WTC11 (cell line): ENCODE measurements around the gene SETD1A. TPM values are rescaled to one million over a fixed set of nuclear protein-coding genes. Genes with fewer than 3 reads are reported as not detected.

ENCODE experiments used
- ATAC-seq: fragments of 200-7000 bp; cut with Tn5 transposase; 2 replicates; pipeline ENCODE4 v1.10.0; 2021; ENCODE audit warnings: mild to moderate bottlenecking, moderate library complexity
- CTCF ChIA-PET: fragments of 300-600 bp; sonication (Branson Sonifier 250); formaldehyde crosslinking; loops from one replicate; lab custom pipeline; 2021; ENCODE audit warnings: antibody characterized with exemption; lab: Charles Lee
- POLR2A ChIA-PET: fragments of 350-600 bp; sonication (Branson Sonifier 250); formaldehyde crosslinking; loops from one replicate; lab custom pipeline; 2021; ENCODE audit warnings: antibody characterized with exemption; lab: Charles Lee
- DNase-seq: peaks from one replicate; pipeline ENCODE4 v3.0.0; 2021; ENCODE audit warnings: low spot score
- H3K27ac Mint-ChIP-seq: 2 replicates; pipeline ENCODE4 v1.8.0; 2021; ENCODE audit warnings: mixed read lengths
- H3K27me3 Mint-ChIP-seq: 2 replicates; pipeline ENCODE4 v1.8.0; 2021; ENCODE audit warnings: low read depth, mild to moderate bottlenecking, moderate library complexity, mixed read lengths
- H3K36me3 Mint-ChIP-seq: 2 replicates; pipeline ENCODE4 v1.8.0; 2021; ENCODE audit warnings: mixed read lengths
- H3K4me1 Mint-ChIP-seq: 2 replicates; pipeline ENCODE4 v1.8.0; 2022; ENCODE audit warnings: mixed read lengths
- H3K4me3 Mint-ChIP-seq: 2 replicates; pipeline ENCODE4 v1.8.0; 2021; ENCODE audit warnings: mild to moderate bottlenecking, moderate library complexity, mixed read lengths
- H3K9me3 Mint-ChIP-seq: 2 replicates; pipeline ENCODE4 v1.8.0; 2021; ENCODE audit warnings: mixed read lengths
- ELF4 ChIP-seq: sonication (generic); formaldehyde crosslinking; IDR thresholded peaks from 2 replicates; pipeline ENCODE4 v1.8.1; 2022; ENCODE audit warnings: low read depth, mild to moderate bottlenecking, moderate library complexity, missing genetic modification reagents
- FOXK1 ChIP-seq: sonication (generic); formaldehyde crosslinking; IDR thresholded peaks from 2 replicates; pipeline ENCODE4 v1.8.0; 2022; ENCODE audit warnings: mild to moderate bottlenecking, moderate library complexity, missing genetic modification reagents
- FOXP1 ChIP-seq: sonication (generic); formaldehyde crosslinking; IDR thresholded peaks from 2 replicates; pipeline ENCODE4 v1.8.0; 2022; ENCODE audit warnings: missing genetic modification reagents, mild to moderate bottlenecking, moderate library complexity, borderline replicate concordance
- RELA ChIP-seq: sonication (generic); formaldehyde crosslinking; IDR thresholded peaks from 2 replicates; pipeline ENCODE4 v1.8.1; 2022; ENCODE audit warnings: missing genetic modification reagents, mild to moderate bottlenecking, borderline replicate concordance
- SP1 ChIP-seq: sonication (generic); formaldehyde crosslinking; conservative IDR thresholded peaks from 2 replicates; pipeline ENCODE4 v1.8.1; 2022; ENCODE audit warnings: missing genetic modification reagents
- TP53 ChIP-seq: sonication (generic); formaldehyde crosslinking; IDR thresholded peaks from 2 replicates; pipeline ENCODE4 v1.8.1; 2023; ENCODE audit warnings: mild to moderate bottlenecking, missing genetic modification reagents
- ZNF219 ChIP-seq: sonication (generic); formaldehyde crosslinking; IDR thresholded peaks from 2 replicates; pipeline ENCODE4 v1.8.0; 2023; ENCODE audit warnings: missing genetic modification reagents, mild to moderate bottlenecking, borderline replicate concordance
- ZNF423 ChIP-seq: fragments of 250-450 bp; sonication (Bioruptor Pico); IDR thresholded peaks from 2 replicates; pipeline ENCODE4 v2.1.2; 2022; ENCODE audit warnings: mild to moderate bottlenecking, moderate library complexity
- total RNA-seq: library from RNA; stranded (reverse); gene quantifications from 3 replicates; pipeline ENCODE4 v1.2.3, GENCODE V29; 2021
- TF ChIP-seq, protein P1 (sequence below): sonication (generic); formaldehyde crosslinking; IDR thresholded peaks from 2 replicates; pipeline ENCODE4 v1.8.1; 2022; ENCODE audit warnings: low read depth, missing genetic modification reagents, borderline replicate concordance
- TF ChIP-seq, protein P2 (sequence below): fragments of 250-450 bp; sonication (Bioruptor Pico); IDR thresholded peaks from 2 replicates; pipeline ENCODE4 v2.1.2; 2022; ENCODE audit warnings: mild to moderate bottlenecking, moderate library complexity
- TF ChIP-seq, protein P3 (sequence below): sonication (generic); formaldehyde crosslinking; IDR thresholded peaks from 2 replicates; pipeline ENCODE4 v1.8.1; 2023; ENCODE audit warnings: mild to moderate bottlenecking, missing genetic modification reagents, borderline replicate concordance
- TF ChIP-seq, protein P4 (sequence below): sonication (generic); formaldehyde crosslinking; IDR thresholded peaks from 2 replicates; pipeline ENCODE4 v1.8.1; 2023; ENCODE audit warnings: mild to moderate bottlenecking, moderate library complexity, missing genetic modification reagents
- TF ChIP-seq, protein P5 (sequence below): sonication (generic); formaldehyde crosslinking; IDR thresholded peaks from 2 replicates; pipeline ENCODE4 v1.8.0; 2022; ENCODE audit warnings: mild to moderate bottlenecking, missing genetic modification reagents

Gene SETD1A
- total RNA-seq, 1 experiment from 2014 or later: 31.1 TPM

DNA sequence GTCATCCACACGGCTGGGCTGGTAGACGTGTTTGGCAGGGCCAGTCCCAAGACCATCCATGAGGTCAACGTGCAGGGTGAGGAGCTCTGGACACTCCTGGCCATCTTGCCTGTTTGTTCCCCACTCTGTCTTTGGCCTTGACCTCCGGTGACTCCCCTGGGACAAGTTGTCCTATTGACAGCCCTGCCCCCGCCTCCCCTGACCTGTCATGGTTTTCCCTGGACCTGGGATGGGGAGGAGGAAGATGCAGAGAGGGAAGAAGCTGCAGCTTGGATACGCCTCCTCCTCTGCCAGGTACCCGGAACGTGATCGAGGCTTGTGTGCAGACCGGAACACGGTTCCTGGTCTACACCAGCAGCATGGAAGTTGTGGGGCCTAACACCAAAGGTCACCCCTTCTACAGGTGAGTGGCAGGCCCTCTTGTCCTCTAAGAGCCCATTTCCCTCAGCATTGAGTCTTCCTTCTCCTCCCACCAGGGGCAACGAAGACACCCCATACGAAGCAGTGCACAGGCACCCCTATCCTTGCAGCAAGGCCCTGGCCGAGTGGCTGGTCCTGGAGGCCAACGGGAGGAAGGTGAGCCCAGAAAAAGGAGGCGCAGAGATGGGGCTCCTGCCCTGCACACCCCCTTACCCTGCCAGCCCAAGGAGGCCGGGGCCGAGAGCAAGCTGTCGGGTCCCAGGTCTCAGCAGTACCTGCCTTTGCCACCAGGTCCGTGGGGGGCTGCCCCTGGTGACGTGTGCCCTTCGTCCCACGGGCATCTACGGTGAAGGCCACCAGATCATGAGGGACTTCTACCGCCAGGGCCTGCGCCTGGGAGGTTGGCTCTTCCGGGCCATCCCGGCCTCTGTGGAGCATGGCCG lies 28.8 kb downstream of the SETD1A start (continued):
- no peak for TF ChIP-seq SP1 (CRISPR knock-in tag)
- TF ChIP-seq, protein P1, sequence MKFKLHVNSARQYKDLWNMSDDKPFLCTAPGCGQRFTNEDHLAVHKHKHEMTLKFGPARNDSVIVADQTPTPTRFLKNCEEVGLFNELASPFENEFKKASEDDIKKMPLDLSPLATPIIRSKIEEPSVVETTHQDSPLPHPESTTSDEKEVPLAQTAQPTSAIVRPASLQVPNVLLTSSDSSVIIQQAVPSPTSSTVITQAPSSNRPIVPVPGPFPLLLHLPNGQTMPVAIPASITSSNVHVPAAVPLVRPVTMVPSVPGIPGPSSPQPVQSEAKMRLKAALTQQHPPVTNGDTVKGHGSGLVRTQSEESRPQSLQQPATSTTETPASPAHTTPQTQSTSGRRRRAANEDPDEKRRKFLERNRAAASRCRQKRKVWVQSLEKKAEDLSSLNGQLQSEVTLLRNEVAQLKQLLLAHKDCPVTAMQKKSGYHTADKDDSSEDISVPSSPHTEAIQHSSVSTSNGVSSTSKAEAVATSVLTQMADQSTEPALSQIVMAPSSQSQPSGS (CRISPR knock-in tag): no peak
- TF ChIP-seq ELF4 (CRISPR knock-in tag): no peak
- TF ChIP-seq ZNF423 (CRISPR knock-in tag): no peak
- TF ChIP-seq RELA (CRISPR knock-in tag): no peak
- TF ChIP-seq, protein P2, sequence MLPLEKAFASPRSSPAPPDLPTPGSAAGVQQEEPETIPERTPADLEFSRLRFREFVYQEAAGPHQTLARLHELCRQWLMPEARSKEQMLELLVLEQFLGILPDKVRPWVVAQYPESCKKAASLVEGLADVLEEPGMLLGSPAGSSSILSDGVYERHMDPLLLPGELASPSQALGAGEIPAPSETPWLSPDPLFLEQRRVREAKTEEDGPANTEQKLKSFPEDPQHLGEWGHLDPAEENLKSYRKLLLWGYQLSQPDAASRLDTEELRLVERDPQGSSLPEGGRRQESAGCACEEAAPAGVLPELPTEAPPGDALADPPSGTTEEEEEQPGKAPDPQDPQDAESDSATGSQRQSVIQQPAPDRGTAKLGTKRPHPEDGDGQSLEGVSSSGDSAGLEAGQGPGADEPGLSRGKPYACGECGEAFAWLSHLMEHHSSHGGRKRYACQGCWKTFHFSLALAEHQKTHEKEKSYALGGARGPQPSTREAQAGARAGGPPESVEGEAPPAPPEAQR (CRISPR knock-in tag): no peak
- no peak for TF ChIP-seq TP53 (CRISPR knock-in tag)
- TF ChIP-seq, protein P3, sequence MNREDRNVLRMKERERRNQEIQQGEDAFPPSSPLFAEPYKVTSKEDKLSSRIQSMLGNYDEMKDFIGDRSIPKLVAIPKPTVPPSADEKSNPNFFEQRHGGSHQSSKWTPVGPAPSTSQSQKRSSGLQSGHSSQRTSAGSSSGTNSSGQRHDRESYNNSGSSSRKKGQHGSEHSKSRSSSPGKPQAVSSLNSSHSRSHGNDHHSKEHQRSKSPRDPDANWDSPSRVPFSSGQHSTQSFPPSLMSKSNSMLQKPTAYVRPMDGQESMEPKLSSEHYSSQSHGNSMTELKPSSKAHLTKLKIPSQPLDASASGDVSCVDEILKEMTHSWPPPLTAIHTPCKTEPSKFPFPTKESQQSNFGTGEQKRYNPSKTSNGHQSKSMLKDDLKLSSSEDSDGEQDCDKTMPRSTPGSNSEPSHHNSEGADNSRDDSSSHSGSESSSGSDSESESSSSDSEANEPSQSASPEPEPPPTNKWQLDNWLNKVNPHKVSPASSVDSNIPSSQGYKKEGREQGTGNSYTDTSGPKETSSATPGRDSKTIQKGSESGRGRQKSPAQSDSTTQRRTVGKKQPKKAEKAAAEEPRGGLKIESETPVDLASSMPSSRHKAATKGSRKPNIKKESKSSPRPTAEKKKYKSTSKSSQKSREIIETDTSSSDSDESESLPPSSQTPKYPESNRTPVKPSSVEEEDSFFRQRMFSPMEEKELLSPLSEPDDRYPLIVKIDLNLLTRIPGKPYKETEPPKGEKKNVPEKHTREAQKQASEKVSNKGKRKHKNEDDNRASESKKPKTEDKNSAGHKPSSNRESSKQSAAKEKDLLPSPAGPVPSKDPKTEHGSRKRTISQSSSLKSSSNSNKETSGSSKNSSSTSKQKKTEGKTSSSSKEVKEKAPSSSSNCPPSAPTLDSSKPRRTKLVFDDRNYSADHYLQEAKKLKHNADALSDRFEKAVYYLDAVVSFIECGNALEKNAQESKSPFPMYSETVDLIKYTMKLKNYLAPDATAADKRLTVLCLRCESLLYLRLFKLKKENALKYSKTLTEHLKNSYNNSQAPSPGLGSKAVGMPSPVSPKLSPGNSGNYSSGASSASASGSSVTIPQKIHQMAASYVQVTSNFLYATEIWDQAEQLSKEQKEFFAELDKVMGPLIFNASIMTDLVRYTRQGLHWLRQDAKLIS: no peak

DNA sequence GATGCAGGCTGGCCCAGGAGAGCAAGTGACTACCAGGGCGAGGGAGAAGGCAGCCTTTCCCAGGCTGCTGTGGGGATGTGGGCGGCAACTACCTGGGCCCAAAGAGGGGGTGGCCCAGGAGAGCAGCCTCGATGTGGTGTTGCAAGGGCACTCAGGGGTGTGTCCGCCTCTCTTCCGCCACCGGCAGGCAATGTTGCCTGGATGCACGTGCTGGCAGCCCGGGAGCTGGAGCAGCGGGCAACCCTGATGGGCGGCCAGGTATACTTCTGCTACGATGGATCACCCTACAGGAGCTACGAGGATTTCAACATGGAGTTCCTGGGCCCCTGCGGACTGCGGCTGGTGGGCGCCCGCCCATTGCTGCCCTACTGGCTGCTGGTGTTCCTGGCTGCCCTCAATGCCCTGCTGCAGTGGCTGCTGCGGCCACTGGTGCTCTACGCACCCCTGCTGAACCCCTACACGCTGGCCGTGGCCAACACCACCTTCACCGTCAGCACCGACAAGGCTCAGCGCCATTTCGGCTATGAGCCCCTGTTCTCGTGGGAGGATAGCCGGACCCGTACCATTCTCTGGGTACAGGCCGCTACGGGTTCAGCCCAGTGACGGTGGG lies 30.1 kb downstream of the SETD1A start:
- POLR2A ChIA-PET: interaction anchor here (0.6 kb wide), 1 partner anchor 462 kb away, joined by 4 read pairs; no protein-coding TSS in a partner anchor
- no peak overlapping the region for H3K27ac Mint-ChIP-seq
- peaks cover 6% of the 10 kb centered on the region for H3K4me1 Mint-ChIP-seq
- DNase-seq: no peak
- no peak overlapping the region for H3K4me3 Mint-ChIP-seq
- no peaks in the 10 kb centered on the region for H3K9me3 Mint-ChIP-seq
- CTCF ChIA-PET: interaction anchor here (1.0 to 3.7 kb wide), 5 partner anchors 9 to 395 kb away, joined by 4 to 79 read pairs (median 4); no protein-coding TSS in a partner anchor
- TF ChIP-seq FOXP1 (CRISPR knock-in tag) (peak; percentile 43; the same call in 1 of the 2 replicates), ZNF219 (no peak), TP53 (CRISPR knock-in tag) (no peak), FOXK1 (CRISPR knock-in tag) (no peak)
- TF ChIP-seq, protein P4, sequence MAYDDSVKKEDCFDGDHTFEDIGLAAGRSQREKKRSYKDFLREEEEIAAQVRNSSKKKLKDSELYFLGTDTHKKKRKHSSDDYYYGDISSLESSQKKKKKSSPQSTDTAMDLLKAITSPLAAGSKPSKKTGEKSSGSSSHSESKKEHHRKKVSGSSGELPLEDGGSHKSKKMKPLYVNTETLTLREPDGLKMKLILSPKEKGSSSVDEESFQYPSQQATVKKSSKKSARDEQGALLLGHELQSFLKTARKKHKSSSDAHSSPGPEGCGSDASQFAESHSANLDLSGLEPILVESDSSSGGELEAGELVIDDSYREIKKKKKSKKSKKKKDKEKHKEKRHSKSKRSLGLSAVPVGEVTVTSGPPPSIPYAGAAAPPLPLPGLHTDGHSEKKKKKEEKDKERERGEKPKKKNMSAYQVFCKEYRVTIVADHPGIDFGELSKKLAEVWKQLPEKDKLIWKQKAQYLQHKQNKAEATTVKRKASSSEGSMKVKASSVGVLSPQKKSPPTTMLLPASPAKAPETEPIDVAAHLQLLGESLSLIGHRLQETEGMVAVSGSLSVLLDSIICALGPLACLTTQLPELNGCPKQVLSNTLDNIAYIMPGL: no peak
- TF ChIP-seq, protein P3: no peak
- TF ChIP-seq, protein P5, sequence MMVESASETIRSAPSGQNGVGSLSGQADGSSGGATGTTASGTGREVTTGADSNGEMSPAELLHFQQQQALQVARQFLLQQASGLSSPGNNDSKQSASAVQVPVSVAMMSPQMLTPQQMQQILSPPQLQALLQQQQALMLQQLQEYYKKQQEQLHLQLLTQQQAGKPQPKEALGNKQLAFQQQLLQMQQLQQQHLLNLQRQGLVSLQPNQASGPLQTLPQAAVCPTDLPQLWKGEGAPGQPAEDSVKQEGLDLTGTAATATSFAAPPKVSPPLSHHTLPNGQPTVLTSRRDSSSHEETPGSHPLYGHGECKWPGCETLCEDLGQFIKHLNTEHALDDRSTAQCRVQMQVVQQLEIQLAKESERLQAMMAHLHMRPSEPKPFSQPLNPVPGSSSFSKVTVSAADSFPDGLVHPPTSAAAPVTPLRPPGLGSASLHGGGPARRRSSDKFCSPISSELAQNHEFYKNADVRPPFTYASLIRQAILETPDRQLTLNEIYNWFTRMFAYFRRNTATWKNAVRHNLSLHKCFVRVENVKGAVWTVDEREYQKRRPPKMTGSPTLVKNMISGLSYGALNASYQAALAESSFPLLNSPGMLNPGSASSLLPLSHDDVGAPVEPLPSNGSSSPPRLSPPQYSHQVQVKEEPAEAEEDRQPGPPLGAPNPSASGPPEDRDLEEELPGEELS (CRISPR knock-in tag): no peak
- TF ChIP-seq, all 79 proteins: peak for 1
- no peaks in the 10 kb centered on the region for H3K27me3 Mint-ChIP-seq
- no peak for ATAC-seq
- H3K36me3 Mint-ChIP-seq: no peaks in the 10 kb centered on the region; the same call in 1 of the 2 replicates
